Mammary epithelial cell (primary cell): ENCODE data around the gene C3orf70.

Experiments used
- CTCF ChIP-seq, 2 donors: IDR thresholded peaks in 1 of 2; conservative IDR thresholded peaks in 1 of 2; 2 replicates each; pipeline ENCODE4 v1.5.1; 2011 to 2012; ENCODE audit warnings: inconsistent platforms in 2 of 2, low read length in 2 of 2, mild to moderate bottlenecking in 2 of 2, control low read depth in 1 of 2, low read depth in 1 of 2; ENCODE audit not compliant: insufficient read depth in 1 of 2; ENCODE audit errors: extremely low read depth in 1 of 2
- EZH2 ChIP-seq: IDR thresholded peaks from 2 replicates; pipeline ENCODE4 v1.6.1; 2012; ENCODE audit warnings: low read length, inconsistent platforms, borderline replicate concordance

- no peak for TF ChIP-seq CTCF (conservative IDR thresholded peaks at IDR 0.05 in 1 of 2, IDR thresholded peaks at IDR 0.05 in 1 of 2; ENCODE audit: extremely low read depth in 1 of 2, insufficient read depth in 1 of 2, low read depth in 1 of 2, low read length in 2 of 2)
- TF ChIP-seq EZH2, result no peak
These were observed 18.4 kb downstream of the C3orf70 start for GRCh38 chr3:185134509-185134908.
